HG03460 (cell line): ENCODE results near the gene TEC.

Experiments used
- ATAC-seq: cut with Tn5 transposase; IDR thresholded peaks from one replicate; pipeline ENCODE4 v1.9.1; 2021; ENCODE audit not compliant: unreplicated experiment

The TEC gene

DNA sequence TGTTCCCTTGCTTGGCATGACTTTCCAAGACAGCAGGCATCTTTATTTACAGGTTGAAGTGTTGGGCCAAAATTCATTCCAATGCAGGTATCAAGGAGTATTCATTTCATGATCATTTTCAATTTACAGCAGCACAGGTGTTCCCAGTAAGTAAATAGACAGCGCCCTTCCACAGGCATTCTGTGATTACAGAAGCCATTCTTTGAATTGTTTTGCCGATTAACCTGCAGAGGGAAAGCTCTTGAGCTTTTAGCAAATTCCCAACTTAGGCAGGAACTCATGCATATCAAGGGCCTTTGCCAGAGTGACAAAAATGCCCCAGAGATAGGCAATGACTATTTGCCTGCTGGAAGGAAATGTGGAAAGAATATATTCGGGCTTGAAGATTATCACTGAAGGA is 142.4 kb downstream of the TEC start:
- ATAC-seq, result no peak

DNA sequence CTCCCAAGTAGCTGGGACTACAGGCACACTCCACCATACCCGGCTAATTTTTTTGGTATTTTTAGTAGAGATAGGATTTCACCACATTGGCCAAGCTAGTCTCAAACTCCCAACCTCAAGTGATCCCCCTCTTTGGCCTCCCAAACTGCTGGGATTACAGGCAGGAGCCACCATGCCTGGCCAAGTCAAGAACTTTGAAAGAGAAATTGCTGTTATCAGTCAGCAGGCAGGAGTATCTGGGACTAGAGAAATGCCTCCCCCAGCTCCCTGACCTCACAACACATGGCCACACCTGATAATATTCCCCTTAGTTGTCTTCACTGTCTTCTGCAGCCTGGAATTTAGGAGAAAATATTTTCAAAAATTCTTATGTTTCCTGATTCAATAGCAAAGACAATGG is 143.0 kb downstream of the TEC start:
- no peak for ATAC-seq

DNA sequence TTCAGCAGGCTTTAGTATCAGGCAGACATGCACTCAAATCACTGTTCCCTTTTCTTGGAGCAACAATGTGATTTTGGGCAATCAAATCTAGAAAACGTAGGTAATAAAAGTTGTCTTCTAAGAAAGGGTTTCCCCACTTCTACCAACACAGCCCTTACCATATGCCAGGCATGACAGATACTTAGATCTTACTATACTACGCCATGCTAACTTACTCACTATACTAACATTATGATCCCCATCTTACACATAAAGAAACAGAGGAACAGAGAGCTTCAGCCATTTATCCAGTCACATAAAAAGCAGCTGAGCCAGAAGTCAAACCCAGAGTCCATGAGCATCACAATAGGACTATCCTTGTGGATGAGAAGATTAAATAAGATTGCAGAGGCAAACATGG is 144.8 kb downstream of the TEC start:
- ATAC-seq, result no peak

DNA sequence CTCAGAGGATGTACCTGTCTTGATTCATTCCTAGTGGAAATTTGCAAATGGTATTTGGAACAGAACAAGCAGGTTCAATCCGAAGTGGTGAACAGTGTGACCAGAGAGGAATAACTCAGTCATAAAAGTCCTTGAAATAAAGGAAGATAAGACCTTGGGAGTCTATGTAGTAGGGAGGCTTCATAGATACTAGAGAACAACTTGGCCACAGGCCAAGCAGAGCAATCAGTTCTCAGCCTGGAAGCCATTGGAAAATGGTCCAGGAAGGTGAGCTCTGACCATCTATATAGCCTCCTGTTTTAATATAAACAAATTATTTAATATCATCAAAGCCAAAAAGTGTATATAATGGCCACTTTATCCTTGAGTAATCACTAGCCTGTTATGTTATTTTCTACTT is 146.9 kb downstream of the TEC start:
- no peak for ATAC-seq

DNA sequence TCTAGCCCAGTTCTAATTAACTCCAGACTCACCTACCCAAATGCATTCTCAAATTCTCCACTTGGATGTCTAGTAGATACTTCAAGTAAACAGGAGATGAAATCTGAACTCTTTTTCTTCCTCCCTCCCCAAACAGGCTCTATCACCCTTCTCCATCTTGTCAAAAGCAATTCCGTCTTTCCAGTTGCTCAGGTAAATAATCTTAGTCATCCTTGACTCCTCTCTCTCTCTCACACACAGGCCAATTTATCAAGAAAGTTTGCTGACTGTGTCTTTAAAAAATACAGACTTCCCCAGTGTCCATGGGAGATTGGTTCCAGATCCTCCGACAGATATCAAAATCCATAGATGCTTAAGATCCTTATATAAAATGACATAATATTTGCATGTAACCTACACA is 148.5 kb downstream of the TEC start:
- ATAC-seq, result no peak

DNA sequence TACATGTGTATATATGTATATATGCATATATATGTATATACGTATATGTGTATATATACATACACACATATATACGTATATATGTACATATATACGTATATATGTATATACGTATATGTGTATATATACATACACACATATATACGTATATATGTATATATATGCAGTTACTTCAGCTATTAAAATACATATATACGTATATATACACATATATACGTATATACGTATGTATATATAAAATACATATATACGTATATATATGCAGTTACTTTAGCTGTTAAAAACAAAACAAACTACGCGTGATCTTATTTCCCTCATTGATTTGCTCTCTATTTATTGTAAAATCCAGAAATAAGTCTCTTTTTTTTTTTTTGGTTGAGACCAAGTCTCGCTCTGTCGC is 149.5 kb downstream of the TEC start:
- ATAC-seq, result no peak

DNA sequence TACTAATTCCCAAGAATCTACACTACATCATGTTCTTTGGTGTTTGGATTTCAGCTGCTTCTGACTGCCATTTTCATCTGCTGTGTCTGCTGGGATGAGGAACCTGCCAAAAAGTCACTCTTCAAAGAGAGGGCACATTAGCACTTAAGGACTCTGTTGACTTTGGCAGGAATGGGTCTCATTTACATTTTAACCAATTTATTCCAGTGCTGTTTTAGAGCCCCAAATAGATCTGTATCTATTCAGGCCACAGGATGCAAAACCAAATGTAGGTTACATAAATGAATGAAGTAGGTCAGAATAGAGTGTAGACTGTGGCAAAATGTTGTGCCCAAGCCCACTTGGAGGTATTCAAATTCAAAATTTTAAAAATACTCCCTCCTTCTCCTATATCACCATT is 150.0 kb downstream of the TEC start:
- no peak for ATAC-seq

DNA sequence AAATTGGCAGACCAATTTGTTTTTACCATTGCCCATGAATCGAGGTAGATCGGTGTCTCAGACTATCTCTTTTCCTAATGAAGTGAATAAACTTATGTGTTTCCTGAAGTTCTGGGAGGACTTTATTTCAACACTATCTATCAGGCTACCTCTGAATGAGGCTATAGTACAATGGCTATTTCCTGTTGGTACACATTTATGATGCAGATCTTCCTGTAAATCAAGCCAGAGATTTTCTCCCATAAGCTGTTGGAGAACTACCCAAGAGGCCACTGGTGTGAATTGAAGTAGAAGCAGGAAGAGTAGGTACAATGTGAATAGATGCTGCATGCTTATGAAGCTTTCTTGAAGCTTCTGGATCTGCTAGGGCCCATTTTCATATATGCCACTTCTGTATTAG is 151.6 kb downstream of the TEC start:
- no peak for ATAC-seq

DNA sequence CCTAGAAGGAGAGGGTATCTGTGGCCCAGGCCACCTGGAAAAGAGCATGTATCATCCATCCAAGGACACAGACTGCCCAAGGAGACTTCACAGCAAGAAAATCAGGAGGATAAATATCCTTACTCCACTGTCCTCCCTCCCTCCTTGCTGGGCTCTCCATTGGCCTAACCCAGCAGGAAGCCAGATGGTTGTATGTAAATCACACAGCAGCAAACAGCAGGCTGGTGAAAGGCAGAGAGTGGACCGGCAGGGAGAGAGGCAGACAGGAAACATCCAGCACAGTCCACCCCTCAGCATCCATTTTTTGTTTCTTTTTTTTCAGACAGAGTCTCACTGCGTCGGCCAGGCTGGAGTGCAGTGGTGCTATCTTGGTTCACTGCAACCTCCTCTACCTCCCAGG is 153.1 kb downstream of the TEC start:
- no peak for ATAC-seq

DNA sequence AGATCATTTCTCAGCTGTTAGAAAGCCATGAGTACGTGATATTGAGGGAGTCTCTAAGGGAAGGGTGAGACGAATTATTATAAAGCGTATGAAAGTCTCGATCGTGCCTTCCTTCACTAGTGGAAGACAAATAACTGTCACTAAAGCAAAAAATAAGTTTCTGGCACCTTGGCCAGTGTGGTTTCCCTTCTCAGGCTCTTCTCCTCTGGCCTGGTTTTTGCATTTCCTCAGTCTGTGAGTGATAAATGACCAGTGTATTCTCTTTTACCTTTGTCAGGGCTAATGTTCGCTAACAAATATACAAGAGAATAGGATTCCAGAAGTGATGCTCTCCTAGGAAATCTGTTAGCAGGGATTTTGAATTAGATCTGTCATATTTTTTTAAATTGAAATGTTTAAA is 155.2 kb downstream of the TEC start:
- ATAC-seq, result no peak

DNA sequence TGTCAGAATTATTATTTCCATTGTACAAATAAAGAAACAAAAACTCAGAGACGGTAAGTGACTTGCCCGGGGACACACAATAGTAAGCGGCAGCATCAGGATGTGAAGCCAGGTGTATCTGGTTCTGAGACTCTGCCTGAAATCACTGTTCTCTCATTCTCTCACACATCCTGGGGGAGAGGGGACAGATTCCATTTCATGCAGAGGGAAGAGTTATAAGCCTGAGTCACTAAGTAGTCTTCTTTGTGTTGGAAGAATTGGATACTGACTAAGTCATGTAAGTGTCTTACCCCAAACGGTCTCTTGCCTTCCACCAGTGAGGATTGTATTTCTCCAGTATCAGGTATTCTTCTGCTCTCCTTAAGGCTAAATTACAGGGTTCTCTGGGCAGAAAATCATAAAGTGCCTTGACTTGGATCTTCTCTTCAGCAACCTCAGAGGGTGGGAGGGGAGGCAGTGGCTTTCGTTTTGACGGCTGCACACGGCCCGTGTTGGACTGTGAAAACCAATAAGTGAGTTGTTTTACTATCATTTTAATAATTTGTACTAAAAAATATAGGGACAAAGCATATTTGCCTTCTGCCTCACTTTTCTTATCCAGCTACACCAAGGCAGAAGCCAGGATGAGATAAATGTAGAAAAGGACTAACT is 157.5 kb downstream of the TEC start:
- ATAC-seq, result no peak

DNA sequence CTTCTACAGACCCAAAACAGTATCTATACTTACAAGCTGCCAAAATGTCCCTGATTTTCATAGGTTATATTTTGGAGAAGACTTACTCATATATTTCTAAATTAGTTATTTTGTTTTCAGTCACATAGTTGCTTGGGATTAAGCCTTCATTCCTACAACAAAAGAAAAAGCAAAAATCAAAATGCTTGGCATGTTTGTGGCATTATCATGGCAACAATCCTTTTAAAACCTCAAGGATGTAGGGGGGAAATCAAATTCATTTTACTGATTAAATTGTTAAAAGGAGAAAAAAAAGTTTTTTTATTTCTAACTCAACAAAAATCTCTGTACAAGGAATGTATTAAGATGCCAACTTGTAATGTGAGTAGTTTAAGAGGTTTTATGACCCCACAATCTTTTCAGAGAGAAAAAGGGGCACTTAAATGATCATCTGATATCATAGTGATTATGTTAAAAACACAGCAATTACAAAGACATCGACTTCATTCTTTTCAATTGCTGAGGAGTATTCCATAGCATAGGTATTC is 159.1 kb downstream of the TEC start:
- ATAC-seq, result no peak

DNA sequence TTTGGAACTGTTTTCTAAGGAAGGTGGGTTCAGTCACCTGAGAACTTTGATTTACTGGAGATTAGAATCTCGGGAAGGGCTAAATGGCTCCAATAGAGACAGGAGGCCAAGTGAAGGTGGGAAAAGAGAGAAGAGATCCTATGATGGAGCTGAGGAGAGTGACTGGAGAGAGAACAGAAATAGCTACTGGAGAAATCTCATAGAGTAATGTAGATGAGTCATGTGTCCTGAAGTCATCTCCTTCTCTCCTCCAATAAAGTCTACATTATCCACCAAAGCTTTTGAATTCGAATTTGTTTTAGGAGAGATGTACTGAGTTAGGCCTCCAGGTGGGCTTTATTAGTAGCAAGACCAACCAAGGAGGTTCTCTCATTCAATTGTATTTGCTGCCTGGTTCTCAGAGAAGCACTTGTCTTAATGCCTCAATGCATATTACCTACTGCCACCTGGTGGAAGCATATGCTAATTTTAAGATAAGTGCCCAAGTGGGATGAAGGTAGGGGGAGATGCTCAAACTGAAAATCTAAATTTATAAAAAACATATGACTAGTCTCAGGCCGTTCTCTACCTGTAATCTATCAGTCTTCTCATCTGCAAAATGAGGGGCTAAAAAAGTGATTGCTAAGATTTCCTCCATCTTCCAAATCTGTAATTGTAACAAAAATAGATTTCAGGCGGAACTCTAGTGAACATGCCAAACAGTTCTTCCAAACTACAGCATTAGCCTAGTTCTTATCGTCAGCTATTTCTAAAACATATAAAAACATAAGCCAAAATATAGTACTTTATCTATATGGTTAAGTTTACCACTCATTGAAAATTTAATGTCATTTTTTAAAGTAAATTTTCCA is 160.0 kb downstream of the TEC start:
- ATAC-seq, result peak; percentile 68

DNA sequence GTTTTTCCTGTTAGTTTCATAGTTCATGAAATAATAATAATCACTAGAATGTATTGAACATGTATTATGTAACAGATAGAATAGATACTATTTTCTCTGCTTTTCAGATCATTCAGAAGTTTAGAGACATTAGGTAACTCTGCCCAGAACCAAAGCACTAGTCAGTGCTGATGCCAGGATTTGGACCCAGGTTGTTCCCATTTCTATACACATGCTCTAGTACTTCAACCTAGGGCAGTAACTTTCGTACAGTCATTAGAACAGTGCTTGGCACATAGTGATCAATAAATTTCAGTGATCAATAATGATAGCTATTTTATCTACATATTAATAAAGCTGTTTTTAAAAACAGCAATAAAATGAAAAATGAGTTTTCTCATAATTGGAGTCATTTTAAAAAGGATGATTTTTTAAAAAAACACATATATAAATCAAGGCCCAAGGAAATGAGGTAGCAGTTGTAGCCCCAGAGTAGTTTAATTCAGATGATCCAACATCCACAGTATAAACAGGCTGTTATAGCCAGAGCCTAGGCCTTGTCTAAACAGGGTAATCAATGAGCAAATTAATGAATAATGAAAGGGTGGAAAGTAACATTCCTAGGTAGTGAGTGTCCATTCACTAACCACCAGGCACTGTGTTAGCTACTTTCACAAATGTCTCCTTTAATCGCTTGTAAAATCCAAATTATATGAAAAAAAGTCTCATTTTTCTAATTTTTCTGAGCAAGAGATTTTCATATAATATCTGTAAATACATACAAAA is 161.1 kb downstream of the TEC start:
- no peak for ATAC-seq

DNA sequence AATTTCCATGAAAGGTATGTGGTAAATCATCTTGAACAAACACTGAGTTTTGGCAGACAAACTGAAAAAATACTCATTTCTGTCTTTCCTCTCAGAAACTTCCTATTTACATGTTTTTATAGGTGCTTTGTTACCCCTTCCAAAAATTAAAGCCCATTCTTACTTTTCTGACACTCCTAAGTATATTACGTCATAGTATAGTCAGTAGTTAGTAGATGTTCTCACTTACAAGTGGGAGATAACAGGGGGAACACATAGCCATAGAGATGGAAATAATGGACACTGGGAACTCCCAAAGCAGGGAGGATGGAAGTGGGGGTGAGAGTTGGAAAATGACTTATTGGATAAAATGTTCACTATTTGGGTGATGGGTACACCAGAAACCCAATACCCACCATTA is 164.4 kb downstream of the TEC start:
- no peak for ATAC-seq

DNA sequence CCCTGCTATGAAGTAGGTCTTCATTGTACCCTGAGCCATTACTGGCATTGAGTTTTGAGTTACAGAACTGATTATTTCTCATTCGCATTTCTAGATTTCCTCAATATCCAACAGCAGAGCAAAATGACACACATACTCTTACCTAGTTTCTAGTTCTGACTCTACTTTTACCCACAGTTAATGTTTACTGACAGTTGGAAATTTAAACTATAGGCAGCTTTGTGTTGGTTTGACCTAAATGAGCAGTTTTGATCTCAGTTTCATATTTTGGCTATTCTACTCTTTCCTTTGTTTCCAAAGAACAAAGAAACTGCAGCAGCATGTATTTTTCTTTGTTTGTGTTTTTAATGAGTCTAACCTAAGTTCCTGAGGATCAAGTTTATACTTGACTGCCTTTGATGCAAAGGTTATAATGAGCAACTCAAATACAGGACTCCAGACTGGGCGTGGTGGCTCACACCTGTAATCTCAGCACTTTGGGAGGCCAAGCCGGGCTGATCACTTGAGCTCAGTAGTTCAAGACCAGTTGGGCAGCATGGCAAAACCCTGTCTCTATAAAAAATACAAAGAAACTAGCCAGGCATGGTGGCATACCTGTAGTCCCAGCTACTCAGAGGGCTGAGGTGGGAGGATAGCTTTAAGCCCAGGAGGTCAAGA is 166.0 kb downstream of the TEC start:
- ATAC-seq, result peak; percentile 72

DNA sequence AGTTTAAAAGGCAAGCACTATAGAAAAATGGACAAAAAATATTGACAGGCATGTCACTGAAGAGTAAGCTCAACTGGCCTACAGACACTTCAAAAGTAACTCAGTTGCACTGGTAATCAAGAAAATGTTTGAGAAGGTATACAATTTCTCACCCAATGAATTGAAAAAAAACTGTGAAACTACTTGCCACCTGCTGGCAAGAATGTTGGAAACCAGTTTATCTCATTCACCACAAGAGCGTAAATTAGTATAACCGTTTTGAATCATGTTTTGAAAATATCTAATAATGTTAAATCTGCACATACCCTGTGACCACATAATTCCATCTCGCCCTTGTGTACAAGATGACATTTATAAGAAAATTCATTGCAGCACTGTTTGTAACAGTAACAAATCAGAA is 167.3 kb downstream of the TEC start:
- no peak for ATAC-seq

DNA sequence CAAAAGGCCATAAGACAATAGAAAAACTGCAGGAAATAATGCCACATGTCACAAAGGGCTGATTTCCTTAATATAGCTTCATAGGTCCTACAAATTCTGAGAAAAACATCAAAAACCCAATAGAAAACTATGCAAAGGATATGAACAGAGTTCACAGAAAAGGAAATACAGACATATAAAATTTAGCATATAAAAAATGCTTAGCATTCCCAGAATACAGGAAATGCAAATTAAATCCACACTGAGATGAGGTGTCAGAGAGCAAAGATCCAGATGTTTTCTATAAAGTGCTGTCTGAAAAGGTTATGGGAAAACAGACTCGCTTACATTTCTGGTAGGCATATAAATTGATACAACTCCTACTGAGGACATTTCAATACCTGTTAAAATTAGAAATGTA is 169.4 kb downstream of the TEC start:
- ATAC-seq, result no peak

DNA sequence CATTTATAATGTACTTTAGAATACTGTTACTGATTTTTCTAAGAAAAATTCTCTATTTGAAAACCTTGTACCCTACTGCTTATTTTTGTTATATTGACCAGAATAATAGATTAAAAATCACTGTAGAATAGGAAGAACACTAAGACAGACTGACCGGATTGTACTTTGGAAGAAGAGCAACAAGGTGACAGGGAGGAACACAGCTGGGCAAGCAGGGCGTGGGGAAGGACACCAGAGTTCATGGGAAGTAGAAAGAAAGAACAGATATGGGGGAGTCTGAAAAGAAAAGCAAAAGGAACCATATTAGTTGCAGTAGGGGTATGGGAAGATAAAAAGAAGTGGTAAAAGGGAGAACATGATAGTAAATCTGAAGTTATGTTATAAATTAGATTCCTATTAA is 174.2 kb downstream of the TEC start:
- ATAC-seq, result no peak

DNA sequence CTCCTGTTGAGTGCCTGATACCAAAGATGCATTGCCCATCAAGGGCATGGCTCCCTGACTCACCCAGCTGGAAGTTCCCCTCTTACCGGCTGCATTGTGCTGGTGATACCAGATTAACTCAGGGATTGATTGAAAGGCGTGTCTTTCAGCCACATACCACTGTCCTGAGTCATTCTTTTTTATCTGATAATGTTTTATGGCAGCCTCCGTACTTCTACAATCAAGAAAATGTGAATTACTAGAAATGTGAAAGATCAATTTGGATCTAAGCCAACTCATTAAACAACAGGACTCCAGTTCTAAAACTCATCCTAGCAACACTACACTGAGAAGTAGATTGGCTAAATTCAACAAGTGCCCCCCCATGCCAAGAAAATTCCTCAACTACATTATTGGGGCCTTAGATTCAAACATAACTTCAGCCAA is 175.6 kb downstream of the TEC start:
- ATAC-seq, result no peak

DNA sequence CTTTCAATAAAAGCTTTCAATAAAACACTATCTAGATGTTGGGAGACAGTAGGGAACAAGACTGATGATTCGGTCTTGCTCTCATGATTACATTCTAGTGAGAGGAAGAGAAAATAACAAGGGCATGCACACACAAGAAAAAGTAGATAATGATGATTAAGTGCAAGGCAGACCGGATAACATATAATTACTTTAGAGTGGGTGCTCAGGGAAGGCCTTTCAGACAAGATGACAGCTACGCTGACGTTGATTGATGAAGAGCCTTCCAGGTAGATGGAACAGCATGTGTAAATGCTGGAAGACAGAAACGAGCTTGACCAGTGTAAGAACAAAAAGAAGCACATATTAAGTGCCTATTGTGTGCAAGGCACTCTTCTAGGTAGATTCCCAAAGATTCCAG is 179.0 kb downstream of the TEC start:
- no peak for ATAC-seq
